ELR (cell line): ENCODE results near the gene CDKN2AIP.
"Not testable (repeated sequence)": the region's sequence is repeated elsewhere in the genome, so short reads cannot be mapped to it uniquely, and the experiment has no call there.

Experiments
- DNase-seq: peaks from one replicate; pipeline ENCODE4 v3.0.0-alpha.2; 2015; ENCODE audit warnings: low read depth

The CDKN2AIP gene

GRCh38 chr4:183448436-183448835 lies 4.0 kb downstream of the CDKN2AIP start:
- no peak for DNase-seq

- DNase-seq = peak; percentile 86
Measured at GRCh38 chr4:183449193-183449882, 4.9 kb downstream of the CDKN2AIP start.

DNA sequence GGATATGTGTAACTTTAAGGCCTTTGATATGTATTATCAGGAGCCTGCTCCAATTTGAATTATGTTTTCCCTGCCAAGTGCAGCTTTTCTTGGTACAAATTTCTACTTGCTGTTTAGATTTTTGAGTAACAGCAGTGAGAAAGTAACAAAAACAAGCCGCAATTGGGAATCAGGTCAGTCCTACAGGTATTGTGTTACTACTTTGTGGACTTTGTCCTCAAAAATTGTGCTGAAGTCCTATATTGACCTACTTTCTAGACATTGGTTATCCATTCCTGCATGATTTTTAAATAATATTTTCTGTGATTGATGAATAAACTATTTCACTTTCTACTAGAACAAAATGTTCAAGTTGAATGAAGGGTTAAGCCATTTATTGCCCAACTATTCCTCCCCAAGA lies 5.7 kb downstream of the CDKN2AIP start:
- DNase-seq = no peak

GRCh38 chr4:183455431-183456195 lies 11.2 kb downstream of the CDKN2AIP start:
- peak; percentile 37 for DNase-seq

DNA sequence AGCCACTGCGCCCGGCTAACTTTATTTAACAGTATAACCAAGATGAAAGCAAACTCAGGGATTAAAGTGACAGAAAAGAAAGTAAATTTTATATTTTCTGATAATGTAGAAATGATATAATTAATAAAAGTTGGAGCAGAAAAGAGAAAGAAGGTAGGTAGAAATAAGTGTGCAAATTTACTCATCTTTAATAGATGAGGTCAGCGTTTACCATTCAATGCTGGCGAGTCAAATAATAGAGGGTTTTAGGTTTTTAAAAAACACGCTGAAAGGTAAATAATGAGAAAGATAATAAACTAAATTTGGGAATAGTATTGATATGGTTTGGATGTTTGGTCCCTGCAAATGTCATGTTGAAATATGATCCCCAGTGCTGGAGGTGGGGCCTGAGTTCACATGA lies 13.6 kb downstream of the CDKN2AIP start:
- DNase-seq = no peak

GRCh38 chr4:183463903-183464619 lies 19.6 kb downstream of the CDKN2AIP start:
- not testable (repeated sequence) for DNase-seq

GRCh38 chr4:183465879-183466278 lies 21.4 kb downstream of the CDKN2AIP start:
- not testable (repeated sequence) for DNase-seq

DNA sequence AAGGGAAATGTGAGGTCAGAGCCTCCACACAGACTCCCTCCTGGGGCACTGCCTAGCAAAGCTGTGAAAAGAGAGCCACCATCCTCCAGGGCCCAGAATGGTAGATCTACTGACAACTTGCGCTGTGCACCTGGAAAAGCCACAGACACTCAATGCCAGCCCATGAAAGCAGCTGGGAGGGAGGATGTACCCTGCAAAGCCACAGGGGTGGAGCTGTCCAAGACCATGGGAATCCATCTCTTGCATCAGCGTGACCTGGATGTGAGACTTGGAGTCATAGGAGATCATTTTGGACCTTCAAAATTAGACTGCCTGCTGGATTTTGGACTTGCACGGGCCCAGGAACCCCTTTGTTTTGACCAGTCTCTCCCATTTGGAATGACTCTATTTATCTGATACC lies 22.8 kb downstream of the CDKN2AIP start:
- no peak for DNase-seq

DNA sequence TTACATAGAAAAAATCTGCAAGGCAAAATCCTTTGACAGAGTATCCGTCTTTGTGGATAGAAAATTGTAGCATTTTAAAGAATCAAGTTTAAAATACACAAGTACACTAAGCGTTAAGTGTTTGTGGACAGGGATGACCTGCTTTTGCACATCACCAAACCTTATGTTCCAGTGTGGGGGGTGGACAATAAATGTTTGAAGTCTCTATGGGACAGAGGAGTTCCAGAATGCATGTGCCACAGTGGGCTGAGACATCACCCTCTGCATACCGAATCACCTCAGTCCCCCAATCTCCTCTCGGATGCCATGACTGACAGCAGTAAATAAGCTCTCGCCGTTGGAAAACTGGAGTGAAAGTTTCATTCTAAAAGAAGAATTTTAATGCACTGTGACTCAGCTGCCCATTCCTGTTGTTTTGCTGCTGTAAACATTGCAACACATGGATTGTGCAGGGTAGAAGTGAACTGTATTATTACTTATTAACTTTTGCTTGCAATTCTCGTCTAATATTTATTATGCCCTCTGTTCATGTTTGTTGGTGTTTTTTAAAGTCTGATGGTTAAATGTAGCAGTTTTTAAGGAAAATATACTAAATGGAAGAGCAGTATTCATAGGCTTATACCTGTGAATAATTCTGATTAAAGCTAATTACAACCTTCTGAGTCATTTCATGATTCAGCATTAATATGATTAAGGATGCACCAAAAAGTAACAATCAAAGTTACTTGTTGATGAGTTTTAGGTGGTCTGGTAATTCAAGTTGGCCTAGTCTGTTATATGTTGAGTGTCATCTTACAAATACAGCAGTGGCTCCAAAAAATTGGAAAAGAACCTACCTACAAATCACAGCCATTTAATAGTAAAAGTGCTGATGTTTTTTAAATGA lies 24.0 kb downstream of the CDKN2AIP start:
- peak; percentile 58 for DNase-seq

- DNase-seq = peak; percentile 53
Measured at GRCh38 chr4:183469285-183469684, 24.8 kb downstream of the CDKN2AIP start.

GRCh38 chr4:183469936-183470335 lies 25.5 kb downstream of the CDKN2AIP start:
- peak; percentile 91 for DNase-seq

DNA sequence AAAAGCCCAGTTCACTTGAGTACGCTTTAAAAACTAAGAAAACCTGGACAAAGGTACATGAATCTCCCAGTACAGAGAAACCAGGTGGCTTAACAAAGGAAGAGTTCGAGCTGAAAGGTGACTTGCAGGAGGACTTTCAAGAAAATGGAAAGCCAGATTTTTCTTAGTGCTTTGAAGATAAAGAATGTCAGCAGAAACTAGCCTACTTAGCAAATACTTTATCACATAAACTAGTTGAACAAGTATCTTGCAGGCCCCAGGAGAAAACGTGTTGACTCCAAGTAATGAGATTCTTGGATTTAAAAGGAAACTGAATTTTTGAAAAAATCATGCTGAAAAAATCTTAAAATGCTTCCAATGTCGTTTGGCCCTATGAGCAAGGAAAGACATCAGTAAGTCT lies 26.4 kb downstream of the CDKN2AIP start:
- no peak for DNase-seq

- peak; percentile 84 for DNase-seq
Measured at GRCh38 chr4:183471946-183472708, 27.7 kb downstream of the CDKN2AIP start.

- DNase-seq = no peak
Measured at GRCh38 chr4:183478123-183478522, 33.7 kb downstream of the CDKN2AIP start.

GRCh38 chr4:183478926-183479325 lies 34.5 kb downstream of the CDKN2AIP start:
- no peak for DNase-seq

DNA sequence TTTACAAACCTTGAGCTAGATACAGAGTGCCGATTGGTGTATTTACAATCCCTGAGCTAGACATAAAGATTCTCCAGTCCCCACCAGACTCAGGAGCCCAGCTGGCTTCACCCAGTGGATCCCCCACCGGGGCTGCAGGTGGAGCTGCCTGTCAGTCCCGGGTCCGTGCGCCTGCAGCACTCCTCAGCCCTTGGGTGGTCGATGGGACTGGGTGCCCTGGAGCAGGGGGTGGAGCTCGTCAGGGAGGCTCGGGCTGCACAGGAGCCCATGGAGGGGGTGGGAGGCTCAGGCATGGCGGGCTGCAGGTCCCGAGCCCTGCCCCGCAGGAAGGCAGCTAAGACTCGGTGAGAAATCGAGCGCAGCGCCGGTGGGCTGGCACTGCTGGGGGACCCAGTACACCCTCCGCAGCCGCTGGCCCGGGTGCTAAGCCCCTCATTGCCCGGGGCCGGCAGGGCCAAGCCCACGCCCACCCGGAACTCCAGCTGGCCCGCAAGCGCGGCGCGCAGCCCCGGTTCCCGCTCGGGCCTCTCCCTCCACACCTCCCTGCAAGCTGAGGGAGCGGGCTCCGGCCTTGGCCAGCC lies 38.2 kb downstream of the CDKN2AIP start:
- not testable (repeated sequence) for DNase-seq

GRCh38 chr4:183483997-183484396 lies 39.6 kb downstream of the CDKN2AIP start:
- DNase-seq = no peak

DNA sequence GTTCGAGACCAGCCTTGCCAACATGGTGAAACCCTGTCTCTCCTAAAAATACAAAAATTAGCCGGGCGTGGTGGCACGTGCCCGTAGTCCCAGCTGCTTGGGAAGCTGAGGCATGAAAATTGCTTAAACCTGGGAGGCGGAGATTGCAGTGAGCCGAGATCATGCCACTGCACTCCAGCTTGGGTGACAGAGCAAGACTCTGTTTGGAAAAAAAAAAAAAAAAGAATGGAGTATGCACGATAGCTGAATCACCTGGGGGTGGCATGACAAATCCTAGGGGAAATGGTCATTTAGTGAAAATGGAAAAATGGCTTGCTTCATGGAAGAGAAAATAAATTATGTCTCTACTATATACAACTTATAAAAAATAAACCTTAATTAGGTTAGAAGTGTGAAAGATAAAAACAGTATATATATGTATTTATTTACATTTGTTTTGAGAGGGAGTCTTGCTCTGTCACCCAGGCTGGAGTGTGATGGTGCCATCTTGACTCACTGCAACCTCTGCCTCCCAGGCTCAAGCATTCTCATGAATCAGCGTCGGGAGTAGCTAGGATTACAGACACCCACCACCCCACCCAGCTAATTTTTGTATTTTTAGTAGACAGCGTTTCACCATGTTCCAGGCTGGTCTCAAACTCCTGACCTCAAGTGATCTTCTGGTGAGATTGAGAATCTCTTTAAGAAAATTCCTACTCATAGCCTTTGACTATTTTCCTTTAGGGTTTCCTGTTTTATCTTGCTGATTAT lies 41.1 kb downstream of the CDKN2AIP start:
- peak; percentile 77 for DNase-seq

DNA sequence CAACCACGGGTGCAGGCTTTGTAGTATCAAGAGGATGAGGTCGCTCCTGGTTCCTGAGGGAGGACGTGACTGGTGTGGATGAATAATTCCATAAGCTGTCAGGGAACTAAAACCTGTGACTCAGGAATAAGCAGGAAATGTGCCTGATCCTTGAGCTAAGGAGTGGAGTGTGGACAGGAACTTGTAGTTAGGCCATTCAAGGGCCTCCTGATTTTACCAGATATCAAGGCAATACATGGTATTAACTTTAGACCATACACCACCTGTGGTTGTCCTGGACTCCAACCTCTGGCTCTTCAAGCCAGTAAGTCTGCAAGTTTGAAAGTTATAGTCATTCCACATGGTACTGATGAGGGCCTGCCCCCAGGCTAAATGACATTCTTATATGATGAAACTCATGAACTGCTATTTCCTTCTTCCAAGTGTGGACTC lies 48.4 kb downstream of the CDKN2AIP start:
- peak; percentile 94 for DNase-seq

- DNase-seq = no peak
Measured at GRCh38 chr4:183493246-183493645, 48.8 kb downstream of the CDKN2AIP start.
